RCC 7860 (cell line): ENCODE data around the gene BANF1.

ENCODE experiments used
- DNase-seq: peaks from one replicate; pipeline ENCODE4 v3.0.0-alpha.2; 2015; ENCODE audit warnings: low spot score
- FAIRE-seq: peaks from 2 replicates; lab custom pipeline; 2012; peaks lifted over from hg19 to GRCh38; lab: Jason Lieb, UNC

Gene BANF1, protein sequence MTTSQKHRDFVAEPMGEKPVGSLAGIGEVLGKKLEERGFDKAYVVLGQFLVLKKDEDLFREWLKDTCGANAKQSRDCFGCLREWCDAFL

DNA sequence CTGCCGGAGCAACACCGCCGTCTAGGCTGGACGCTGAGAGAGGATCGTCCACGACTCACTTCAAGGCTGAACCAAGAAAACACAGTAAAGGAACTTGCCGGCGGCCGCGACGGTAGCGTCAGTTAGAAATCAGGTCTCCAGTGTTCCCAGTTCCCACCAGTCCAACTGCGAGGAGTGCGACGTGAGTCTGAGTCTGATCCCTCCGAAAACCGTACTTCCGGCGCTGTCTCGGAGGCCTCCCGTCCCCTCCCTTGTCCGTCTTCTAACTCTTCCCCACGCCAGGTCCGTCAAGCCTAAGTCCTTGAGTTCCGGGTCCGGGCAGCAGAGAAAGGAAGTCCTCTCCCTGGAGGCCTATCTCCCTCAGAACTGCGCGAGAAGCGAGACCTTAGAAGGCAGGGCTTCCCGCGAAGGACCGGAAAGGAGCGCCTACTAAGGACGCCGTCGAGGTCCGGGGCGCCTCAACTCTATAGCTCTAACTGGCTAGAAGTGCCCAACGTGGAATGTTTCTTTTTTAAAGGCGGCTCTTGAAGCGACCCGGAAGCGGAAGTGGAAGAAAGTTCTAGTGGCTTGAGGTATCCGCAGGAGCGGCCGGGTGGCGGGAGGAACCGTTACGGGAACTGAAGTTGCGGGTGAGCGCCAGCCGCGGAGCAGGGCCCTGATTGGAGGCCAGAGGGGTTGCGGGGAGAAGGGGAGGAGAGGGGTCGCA lies at the start of gene BANF1, which contains the start of gene EIF1AD:
TSS of gene BANF1 (plus strand) at position 562 of the 706 bp plus-strand sequence. CDS start 748 bp downstream, outside the sequence.
TSS of gene EIF1AD (minus strand) at position 216 of the 706 bp plus-strand sequence. CDS start 1,768 bp downstream, outside the sequence.
- FAIRE-seq (peak; percentile 15), DNase-seq (peak; percentile 88)

DNA sequence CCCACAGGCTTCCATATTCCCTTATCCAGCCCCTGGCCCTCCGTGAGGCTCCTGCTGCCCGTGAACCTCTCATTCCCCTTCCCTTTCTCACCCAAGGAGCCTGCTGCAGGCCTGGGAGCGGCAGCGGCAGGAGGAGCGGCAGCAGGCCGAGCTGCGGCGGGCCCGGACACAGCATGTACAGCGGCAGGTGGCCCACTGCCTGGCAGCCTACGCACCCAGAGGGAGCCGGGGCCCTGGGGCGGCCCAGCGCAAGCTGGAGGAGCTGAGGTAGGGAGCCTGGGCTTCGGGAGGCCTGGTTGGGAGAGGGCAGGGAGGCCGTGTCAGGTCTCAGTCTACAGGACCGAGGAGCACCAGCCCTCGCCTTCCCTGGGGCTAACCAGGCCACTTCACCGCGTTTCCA lies 48.8 kb upstream of the BANF1 start:
- no peak for DNase-seq
- no peak for FAIRE-seq

DNA sequence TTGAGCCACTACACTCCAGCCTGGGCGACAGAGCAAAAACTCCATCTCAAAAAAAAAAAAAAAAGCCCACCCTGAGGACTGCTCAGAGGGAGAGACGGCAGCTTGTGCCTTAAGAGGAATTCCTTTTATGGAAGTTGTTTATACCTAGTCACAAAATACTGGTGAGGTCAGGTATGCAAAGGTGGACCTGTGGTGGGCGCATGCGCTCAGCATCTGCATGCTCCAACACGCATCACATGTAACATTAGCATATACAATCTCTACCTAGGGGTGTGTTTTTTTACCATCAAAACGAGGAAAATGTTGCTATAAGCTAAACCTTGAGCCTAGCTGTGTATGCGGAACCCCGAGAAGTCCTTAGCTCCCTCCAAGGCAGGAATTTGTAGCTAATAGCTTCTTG lies 47.5 kb upstream of the BANF1 start:
- DNase-seq: no peak
- no peak for FAIRE-seq

DNA sequence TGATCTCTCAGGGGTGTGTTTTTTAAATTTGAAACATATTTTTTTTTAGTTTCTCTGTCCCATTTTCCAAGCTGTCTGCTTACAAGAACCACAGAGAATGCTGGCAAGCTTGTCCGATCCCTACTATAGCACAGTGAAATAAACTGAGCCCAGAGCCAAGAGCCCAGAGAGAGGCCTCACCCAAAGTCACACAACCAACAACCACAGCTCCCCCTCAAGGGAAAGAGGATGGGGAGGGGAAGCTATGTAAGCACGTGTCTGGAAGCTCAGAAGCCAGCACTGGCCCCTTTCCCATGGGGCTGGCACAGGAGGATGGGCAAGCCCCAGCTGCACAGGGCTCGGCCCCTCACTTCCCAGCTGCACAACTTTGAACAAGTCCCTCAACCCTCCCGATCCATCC lies 44.0 kb upstream of the BANF1 start:
- DNase-seq (no peak), FAIRE-seq (no peak)

DNA sequence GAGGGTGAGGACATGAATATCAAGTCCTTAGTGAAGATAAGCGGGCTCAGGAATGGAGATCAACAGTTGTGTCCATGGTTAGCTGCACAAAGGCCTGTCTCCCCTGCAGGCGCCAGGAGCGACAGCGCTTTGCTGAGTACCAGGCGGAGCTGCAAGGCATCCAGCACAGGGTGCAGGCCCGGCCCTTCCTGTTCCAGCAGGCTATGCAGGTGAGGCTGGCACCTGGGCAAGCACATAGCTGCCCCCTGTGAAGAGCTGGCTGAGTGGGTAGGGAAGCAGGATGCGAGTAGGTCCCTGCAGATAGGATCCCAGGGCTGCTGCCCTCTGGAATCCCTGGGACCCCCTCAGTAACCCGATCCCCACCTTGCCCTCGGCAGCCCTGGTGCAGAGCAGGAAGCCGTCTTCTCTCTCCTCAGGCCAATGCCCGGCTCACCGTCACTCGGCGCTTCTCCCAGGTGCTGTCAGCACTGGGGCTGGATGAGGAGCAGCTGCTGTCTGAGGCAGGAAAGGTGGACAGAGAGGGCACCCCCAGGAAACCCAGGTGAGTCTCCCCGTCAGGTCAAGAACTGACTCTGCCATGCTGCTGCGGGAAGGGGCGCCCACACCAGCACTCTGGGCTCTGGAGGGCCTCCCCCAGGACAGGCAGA lies 43.4 kb upstream of the BANF1 start:
- no peak for FAIRE-seq
- no peak for DNase-seq

DNA sequence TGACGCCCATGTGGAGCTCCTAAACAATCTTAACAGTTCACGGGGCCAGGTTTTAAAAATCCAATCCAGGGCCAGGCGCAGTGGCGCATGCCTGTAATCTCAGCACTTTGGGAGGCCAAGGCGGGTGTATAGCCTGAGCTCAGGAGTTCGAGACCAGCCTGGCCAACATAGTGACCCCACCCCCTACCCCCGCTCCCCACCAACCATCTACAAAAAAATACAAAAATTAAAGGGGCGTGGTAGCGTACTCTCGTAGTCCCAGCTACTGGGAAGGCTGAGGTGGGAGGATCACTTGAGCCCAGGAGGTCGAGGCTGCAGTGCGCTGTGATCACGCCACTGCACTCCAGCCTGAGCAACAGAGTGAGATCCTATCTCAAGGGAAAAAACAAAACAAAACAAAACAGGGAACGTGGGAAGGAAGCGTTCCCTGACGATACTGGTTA lies 41.5 kb upstream of the BANF1 start:
- DNase-seq: no peak
- FAIRE-seq: no peak

DNA sequence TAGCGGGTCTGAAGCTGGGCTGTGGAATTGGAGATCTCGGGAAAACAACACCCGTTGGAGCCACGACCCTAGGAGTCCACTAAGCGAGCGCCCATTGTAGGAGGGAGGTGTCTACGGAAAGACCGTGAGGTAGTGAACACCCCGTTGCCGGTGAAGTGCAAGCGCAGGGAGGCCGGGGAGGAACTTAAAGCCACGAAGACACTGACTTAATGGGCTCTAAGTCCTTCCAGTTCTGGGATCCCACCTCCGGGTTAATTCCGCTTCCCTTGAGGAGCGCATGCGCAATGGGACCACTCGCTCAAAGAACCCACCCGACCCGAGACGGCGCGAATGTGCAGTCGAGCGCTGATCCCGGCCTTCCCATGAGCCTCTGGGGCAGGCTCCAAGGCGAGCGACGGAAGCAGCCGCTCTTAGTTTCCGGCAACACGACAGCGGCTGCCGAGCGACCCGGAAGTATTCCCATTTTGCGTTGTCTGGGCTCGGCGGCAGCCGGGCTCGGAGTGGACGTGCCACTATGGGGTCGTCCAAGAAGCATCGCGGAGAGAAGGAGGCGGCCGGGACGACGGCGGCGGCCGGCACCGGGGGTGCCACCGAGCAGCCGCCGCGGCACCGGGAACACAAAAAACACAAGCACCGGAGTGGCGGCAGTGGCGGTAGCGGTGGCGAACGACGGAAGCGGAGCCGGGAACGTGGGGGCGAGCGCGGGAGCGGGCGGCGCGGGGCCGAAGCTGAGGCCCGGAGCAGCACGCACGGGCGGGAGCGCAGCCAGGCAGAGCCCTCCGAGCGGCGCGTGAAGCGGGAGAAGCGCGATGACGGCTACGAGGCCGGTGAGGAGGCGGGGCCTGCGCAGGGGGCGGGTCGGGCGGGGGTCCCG lies 40.8 kb upstream of the BANF1 start, which contains the start of gene SART1:
TSS of gene SART1 (plus strand) at position 468 of the 874 bp plus-strand sequence. CDS start at position 515, 47 bp downstream.
- peak; percentile 62 for FAIRE-seq
- peak; percentile 90 for DNase-seq

DNA sequence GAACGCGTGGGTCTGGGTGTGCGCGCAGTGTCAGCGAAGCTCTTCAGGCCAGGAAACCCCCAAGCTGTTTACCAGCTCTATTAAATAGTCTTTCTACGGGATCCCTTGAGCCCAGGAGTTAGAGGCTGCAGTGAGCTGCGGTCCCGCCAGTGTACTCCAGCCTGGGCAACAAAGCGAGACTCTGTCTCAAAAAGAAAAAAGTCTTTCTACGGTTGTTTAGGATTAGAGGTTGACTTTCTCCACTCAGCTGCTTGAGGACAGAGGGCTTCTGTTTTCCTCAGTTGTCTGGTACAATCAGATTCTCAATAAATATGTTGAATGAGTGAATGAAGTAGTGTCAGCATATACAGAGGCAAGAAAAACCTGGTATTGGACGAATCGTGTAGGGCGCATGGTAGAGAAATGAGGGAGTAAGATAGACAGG lies 40.1 kb upstream of the BANF1 start:
- FAIRE-seq (no peak), DNase-seq (no peak)

DNA sequence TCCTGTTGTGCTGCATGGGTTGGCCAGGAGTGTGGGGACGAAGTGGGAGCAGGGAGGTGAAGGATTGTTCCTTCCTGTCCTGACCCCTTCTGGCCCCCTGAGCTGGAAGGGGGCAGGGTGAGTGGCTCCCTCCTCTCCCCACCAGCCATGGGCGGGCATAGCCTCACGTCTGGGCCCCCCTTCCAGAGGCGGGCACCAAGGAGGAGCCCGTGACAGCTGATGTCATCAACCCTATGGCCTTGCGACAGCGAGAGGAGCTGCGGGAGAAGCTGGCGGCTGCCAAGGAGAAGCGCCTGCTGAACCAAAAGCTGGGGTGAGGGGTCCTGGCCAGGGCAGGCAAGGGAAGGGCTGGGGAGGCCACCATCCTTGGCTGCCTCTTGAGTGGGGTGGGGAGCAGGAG lies 37.4 kb upstream of the BANF1 start:
- FAIRE-seq (no peak), DNase-seq (no peak)

DNA sequence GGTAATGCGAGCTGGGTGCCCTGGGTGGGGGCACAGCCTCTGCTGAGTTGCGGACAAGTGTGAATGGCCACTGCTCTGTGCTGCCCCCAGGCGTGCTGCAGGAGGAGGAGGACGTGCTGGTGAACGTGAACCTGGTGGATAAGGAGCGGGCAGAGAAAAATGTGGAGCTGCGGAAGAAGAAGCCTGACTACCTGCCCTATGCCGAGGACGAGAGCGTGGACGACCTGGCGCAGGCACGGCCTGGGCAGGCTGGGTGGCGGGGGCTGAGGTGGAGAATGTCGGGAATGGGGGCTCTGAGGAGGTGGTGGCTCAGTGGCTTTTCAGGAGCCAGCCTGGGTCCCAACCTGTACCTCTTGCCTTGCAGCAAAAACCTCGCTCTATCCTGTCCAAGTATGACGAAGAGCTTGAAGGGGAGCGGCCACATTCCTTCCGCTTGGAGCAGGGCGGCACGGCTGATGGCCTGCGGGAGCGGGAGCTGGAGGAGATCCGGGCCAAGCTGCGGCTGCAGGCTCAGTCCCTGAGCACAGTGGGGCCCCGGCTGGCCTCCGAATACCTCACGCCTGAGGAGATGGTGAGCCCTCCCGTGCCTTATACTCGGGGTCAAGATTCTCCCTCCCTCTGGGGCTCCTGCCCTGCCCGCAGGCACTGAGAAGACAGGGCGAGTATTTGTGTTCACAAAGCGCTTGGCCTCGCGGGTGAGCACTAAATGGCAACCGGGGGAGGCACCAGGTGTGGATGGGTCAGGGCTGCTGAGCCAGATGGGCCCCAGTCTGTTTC lies 36.1 kb upstream of the BANF1 start:
- FAIRE-seq: no peak

DNA sequence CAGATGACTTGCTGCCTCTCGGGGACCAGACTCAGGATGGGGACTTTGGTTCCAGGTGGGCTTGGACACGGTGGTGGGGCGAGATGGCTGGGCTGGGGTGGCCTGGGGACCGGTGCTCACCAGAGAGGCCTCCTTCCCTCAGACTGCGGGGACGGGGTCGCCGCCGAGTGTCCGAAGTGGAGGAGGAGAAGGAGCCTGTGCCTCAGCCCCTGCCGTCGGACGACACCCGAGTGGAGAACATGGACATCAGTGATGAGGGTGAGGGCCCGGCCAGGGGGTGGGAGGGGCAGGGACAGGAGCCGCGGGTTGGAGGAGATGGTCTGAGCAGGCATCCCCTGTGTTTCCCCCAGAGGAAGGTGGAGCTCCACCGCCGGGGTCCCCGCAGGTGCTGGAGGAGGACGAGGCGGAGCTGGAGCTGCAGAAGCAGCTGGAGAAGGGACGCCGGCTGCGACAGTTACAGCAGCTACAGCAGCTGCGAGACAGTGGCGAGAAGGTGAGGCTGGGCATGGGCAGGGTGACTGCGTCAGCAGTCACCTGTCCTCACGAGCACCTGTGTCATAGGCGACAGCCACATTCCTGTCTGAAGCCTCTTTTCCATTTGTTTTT lies 34.9 kb upstream of the BANF1 start:
- FAIRE-seq: no peak

More for the DNA sequence above, 36.1 kb upstream of the BANF1 start:
- DNase-seq: no peak

DNA sequence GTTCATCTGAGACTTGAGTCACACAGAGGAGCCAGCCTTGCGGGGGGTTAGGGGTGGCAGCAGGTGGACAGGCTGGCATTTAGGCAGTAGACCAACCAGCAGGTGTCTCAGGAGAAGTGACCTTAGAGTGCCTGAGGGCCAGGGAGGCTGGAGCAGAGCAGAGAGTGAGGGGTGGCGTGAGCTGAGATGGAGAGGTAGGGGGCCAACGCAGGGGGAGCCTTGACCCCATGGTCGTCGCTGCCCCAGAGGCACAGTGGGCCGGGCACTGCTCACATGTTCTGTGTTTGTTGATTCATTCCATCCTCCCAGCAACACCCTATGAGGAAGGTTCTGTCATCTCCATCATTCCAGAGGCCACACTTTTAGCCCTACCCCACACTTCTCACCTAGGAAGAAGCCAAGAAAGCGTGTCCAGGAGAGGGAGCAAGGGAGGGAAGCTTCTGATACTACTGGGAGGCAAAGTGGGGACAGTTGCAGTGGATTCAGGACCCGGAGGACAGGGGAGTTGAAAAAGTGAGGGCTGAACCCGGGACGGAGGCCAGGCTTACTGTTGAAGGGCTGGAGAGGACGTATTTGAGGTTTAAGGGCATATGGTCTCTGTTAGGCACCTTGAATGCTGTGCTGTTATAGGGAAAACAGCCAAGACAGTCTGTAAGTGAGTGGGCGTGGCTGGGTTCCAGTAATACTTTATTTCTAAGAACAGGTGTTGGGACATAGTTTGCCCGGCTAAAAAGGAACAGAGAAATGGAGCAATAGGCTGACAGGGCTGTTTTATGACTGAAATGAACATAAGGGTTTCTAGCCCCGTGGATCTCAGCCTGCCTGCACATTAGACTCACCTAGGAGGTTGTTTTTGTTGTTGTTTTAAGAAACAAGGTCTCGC lies 33.5 kb upstream of the BANF1 start:
- DNase-seq: no peak
- no peak for FAIRE-seq

More for the DNA sequence above, 34.9 kb upstream of the BANF1 start:
- DNase-seq: no peak

DNA sequence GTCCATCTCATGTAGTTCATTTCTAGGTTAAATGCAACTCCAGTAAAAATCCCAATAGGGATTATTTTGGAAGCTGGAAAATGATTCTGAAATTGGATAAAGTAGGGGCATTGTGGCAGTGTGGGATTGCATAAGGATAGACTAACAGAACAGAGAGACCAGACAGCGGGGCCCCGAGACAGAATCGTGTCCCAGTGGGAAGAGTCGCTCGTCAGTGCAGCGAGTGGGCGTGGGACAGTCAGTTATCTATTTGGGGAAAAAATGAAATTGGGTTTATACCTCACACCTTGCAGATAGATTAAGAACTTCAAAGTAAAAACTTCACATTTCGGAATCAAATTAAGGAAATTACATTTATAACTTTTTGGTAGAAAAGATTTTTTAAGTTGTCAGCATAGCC lies 30.2 kb upstream of the BANF1 start:
- FAIRE-seq: no peak
- DNase-seq: no peak

DNA sequence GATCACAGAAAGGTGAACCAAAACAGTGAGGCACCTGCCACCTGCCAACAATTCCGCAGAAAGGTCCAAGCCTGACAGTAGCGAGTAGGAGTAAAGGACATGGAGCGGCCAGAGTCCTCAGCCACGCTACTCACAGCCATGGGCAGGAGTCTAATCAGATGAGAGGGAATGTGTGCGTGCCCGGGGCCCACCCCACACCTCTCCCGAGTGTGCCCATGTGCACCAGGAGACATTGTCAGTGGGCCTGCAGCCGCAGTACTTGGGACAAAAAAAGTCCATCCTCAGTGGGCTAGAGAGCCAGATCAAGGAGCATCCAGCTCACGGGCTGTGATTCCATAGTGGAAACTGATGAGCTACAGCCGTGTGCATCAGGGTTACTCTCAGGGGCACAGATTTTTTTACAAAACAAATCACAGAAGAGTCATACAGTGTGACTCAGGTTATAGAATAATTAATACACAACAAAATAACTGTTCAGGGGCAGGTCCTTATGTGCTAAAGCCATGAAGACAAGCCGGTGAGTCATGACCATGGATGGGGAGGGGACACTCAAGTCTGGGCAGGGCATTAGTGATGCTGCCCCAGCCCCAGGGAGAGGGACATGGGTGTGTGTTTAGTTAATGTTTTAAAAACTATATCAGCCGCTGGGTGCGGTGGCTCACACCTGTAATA lies 28.7 kb upstream of the BANF1 start:
- FAIRE-seq (no peak), DNase-seq (peak; percentile 26)

DNA sequence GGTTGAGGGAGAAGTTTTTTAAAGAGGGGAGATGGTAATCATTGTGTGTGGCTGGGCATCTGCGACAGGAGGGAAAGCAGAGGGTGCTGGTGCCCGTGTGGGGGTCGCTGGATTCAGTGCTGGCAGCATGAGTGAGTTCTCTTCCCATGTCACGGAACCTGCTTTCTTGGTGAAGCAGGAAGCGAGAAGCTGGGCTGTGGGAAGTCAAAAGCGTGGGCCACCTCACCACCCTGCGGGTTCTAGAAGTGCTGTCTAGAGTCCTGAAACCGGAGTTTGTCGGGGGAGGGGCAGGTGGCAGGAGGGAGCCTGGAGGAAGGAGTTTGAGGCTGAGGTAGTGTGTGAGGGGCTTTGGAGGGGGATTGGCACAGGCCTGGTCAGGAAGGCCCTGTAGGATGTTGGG lies 26.5 kb upstream of the BANF1 start:
- no peak for DNase-seq

DNA sequence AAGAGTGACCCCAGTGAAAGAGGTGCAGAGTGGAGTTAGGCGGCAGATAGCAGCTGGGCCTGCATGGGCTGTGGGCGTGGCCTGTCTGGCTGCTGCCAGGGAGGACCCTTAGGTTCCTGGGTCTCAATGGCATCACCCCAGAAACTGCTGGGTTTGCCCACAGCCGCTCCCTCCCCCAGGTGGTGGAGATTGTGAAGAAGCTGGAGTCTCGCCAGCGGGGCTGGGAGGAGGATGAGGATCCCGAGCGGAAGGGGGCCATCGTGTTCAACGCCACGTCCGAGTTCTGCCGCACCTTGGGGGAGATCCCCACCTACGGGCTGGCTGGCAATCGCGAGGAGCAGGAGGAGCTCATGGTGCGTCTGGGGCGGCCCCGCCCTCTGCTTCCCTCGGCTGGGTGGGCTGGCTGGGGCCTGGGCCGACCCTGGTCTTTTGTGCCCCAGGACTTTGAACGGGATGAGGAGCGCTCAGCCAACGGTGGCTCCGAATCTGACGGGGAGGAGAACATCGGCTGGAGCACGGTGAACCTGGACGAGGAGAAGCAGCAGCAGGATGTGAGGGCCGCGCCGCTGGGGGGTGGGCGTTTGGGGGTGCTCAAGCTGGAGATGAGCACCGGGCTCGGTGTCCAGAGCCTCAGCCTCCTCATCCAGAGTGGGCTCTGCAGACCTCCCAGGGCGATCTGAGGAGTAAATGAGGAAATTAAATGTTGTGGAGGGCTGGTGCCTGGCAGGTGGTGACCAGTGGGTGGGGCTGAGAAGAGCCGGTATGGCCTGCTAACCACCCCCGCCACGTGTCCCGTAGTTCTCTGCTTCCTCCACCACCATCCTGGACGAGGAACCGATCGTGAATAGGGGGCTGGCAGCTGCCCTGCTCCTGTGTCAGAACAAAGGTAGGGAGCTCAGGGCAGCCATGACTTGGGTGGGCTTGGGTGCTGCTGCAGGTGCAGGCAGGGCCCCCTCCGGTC lies 25.8 kb upstream of the BANF1 start:
- DNase-seq: no peak
- no peak for FAIRE-seq

More for the DNA sequence above, 26.5 kb upstream of the BANF1 start:
- no peak for FAIRE-seq
